Tibial nerve (tissue), 4 donors: ENCODE results near the gene PLEKHG5.
"Not testable (repeated sequence)": the region's sequence is repeated elsewhere in the genome, so short reads cannot be mapped to it uniquely, and the experiment has no call there.

ENCODE experiments used
- EP300 ChIP-seq, 2 donors: sonication (generic); formaldehyde crosslinking; IDR thresholded peaks; one replicate each; pipeline ENCODE4 v1.6.1; 2017; ENCODE audit warnings: antibody characterized with exemption in 2 of 2, mild to moderate bottlenecking in 1 of 2
- POLR2A ChIP-seq, 2 donors: fragments of 450-650 bp; IDR thresholded peaks; one replicate each; pipeline ENCODE4 v1.6.1; 2017; ENCODE audit warnings: antibody characterized with exemption in 2 of 2, mild to moderate bottlenecking in 2 of 2, moderate library complexity in 2 of 2
- TF ChIP-seq, protein P1 (sequence below), 5 experiments: fragments of 200-600 bp in 3 of 5; fragments of 450-650 bp in 2 of 5; sonication (generic) in 3 of 5; IDR thresholded peaks; one replicate each; pipeline ENCODE4 v1.5.1; 2016 to 2019; ENCODE audit warnings: antibody characterized with exemption in 5 of 5, mild to moderate bottlenecking in 3 of 5, moderate library complexity in 2 of 5

DNA sequence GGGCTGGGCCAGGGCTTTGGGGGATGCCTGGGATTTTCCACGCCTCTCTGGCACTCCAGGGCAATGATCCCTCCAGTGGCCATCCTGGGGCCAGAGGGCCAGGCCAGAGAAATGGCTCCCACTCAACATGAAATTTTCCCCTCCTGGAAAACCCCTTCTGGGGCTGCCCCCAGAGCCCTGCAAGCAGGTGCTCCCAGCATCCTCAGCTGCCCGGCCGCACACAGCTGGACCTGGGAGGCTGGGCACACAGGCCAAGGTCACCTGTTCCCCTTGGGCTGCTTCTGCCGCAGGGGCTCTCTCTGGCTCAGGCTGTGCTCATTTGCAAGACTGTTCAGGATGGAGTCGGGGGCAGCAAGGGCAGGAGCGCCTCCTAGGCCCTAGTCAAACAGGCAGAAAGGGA, 63.0 kb downstream of the PLEKHG5 start:
- TF ChIP-seq, protein P1, sequence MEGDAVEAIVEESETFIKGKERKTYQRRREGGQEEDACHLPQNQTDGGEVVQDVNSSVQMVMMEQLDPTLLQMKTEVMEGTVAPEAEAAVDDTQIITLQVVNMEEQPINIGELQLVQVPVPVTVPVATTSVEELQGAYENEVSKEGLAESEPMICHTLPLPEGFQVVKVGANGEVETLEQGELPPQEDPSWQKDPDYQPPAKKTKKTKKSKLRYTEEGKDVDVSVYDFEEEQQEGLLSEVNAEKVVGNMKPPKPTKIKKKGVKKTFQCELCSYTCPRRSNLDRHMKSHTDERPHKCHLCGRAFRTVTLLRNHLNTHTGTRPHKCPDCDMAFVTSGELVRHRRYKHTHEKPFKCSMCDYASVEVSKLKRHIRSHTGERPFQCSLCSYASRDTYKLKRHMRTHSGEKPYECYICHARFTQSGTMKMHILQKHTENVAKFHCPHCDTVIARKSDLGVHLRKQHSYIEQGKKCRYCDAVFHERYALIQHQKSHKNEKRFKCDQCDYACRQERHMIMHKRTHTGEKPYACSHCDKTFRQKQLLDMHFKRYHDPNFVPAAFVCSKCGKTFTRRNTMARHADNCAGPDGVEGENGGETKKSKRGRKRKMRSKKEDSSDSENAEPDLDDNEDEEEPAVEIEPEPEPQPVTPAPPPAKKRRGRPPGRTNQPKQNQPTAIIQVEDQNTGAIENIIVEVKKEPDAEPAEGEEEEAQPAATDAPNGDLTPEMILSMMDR (IDR thresholded peaks at IDR 0.05), result not testable (repeated sequence)
- TF ChIP-seq POLR2A, EP300 (IDR thresholded peaks at IDR 0.05): not testable (repeated sequence)
